GM18951 (cell line): Measurements from ENCODE around the gene PADI4.

Source experiments
- POLR2A ChIP-seq: IDR thresholded peaks from 4 replicates; pipeline ENCODE4 v1.6.1; 2011; ENCODE audit warnings: mild to moderate bottlenecking; ENCODE audit not compliant: insufficient read length, insufficient read depth; ENCODE audit errors: extremely low read depth
- in situ Hi-C: fragments of 300-500 bp; cut with MboI; formaldehyde crosslinking; loops from one replicate; pipeline ENCODE4 v1.12.0; 2022; ENCODE audit warnings: low sequenced_read_pairs, mixed read lengths, inconsistent platforms; ENCODE audit not compliant: unreplicated experiment

PADI4 gene

GRCh38 chr1:17351598-17352324, 43.8 kb downstream of the PADI4 start:
- no peak for TF ChIP-seq POLR2A
- in situ Hi-C loops, result no loop called here

GRCh38 chr1:17352419-17352909, 44.5 kb downstream of the PADI4 start:
- TF ChIP-seq POLR2A, result no peak
- in situ Hi-C loops, result no loop called here

DNA sequence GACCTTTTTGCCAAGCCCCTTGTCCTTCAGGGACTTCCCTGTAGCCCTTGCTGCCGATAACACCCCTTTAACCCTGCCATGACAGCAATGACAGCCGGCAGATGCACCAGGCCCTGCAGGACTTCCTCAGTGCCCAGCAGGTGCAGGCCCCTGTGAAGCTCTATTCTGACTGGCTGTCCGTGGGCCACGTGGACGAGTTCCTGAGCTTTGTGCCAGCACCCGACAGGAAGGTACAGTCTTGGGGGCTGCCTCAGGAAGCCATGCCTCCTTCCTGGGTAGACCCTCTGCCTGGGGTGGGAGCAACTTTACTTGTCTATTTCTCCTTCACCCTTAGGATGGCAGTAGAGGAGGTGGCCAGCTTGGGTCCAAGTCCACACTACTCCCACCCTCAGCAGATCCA, 47.9 kb downstream of the PADI4 start:
- in situ Hi-C loops, result no loop called here
- TF ChIP-seq POLR2A, result no peak

DNA sequence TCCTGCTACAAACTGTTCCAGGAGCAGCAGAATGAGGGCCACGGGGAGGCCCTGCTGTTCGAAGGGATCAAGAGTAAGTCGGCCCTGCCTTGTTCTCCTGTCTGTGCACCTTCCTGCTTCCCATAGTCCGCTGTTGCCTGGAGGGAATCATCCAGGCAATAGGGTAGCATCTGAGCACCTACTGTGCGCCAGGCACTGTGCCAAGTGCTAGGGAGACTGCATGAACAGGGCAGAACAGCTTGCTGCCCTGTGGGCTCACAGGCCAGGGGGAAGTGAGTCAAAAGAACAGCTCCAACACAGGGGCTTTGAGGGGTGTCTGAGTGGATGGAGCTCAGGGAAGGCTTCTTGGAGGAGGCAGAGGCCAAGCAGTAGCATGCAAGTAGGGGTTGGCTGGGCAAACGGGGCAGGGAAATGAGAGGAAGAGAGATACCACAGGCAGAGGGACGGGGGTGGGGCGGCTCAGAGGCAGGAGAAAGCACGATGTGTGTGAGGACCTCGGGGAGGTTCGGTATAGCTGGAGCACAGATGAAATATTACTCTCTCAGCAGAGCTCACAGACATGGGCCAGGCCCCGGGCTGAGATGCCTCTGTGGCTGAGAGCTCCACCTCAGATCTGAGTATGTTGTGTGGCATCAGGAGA, 48.5 kb downstream of the PADI4 start:
- in situ Hi-C loops, result no loop called here
- TF ChIP-seq POLR2A, result no peak

DNA sequence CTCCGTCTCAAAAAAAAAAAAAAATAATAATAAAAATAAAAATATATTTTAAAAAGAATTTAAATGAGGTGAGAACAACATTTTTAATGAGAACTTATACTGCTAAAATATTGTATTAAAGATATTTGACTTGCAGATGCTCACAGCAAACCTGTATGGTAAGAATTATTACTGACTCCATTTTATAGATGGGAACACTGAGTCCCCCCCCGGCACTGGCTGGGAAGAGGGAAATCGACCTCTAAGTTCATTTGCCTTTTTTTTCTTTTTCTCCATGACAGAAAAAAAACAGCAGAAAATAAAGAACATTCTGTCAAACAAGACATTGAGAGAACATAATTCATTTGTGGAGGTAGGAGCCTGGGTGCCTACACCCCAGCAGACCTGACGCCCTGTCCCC, 50.6 kb downstream of the PADI4 start:
- in situ Hi-C loops, result no loop called here
- TF ChIP-seq POLR2A, result no peak

DNA sequence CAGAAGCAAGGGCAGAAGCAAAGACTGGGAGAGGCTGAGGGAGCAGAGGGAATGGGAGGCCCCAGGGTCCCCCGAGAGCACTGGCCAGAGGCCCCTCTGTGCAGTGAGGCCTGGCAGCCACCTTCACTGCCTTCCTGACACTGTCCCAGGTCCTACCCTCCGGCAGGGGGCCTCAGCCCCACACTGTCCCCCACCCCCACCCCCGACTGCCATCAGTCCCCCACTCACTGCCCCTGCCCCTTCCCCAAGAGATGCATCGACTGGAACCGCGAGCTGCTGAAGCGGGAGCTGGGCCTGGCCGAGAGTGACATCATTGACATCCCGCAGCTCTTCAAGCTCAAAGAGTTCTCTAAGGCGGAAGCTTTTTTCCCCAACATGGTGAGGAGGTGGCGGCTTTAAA, 51.0 kb downstream of the PADI4 start:
- TF ChIP-seq POLR2A, result no peak
- in situ Hi-C loops, result no loop called here

DNA sequence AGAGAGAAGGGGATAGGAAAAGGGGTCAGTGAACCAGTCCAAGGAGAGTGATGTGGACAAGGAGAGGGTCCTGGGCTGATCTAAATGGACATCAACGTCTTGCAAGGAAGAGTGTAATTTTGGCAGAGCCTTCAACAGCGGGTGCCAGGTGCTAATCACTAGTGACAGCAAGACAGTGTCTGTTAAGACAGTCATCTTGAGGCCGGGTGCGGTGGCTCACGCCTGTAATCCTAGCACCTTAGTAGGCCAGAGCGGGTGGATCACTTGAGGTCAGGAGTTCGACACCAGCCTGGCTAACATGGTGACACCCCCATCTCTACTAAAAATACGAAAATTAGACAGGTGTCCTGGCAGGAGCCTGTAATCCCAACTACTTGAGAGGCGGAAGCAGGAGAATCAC, 51.8 kb downstream of the PADI4 start:
- in situ Hi-C loops, result no loop called here
- TF ChIP-seq POLR2A, result no peak

DNA sequence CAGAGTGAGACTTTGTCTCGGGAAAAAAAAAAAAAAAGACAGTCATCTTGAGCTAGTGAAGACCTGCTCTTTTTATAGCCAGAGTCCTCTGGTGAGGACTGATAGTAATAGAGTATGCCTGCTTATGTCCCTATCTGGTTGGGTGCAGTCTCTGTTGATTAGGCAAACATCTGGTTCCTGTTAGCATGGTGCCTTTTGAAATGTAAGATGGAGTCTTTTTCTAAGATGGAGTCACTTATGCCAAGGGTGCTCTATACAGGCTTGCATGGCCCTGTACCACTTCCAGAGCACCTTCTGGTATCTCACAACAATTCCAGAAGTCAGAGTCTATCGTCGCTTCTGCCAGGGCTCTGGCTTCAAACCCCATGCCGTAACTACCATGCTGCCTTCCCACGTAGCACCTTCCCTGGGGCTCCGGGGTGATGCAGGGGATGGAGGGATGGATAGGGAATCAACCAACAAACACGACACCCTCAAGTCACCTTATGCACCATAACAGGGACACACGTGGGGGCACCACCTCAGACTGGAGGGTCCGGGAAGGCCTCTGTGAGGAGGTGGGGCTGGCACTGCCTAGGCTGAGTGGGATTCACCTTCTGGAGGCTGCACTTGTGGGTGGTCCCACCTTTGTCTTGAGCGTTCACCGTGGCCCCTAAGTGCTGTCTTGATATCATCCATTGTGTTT, 52.4 kb downstream of the PADI4 start:
- in situ Hi-C loops, result no loop called here
- TF ChIP-seq POLR2A, result no peak

GRCh38 chr1:17361687-17362086, 53.7 kb downstream of the PADI4 start:
- no peak for TF ChIP-seq POLR2A
- in situ Hi-C loops, result no loop called here

GRCh38 chr1:17363351-17363750, 55.4 kb downstream of the PADI4 start:
- TF ChIP-seq POLR2A, result no peak
- in situ Hi-C loops, result no loop called here

- in situ Hi-C loops, result no loop called here
- no peak for TF ChIP-seq POLR2A
These were observed 55.8 kb downstream of the PADI4 start for GRCh38 chr1:17363771-17364170.

- in situ Hi-C loops, result no loop called here
- no peak for TF ChIP-seq POLR2A
These were observed 57.3 kb downstream of the PADI4 start for GRCh38 chr1:17365293-17365692.

GRCh38 chr1:17369466-17369865, 61.5 kb downstream of the PADI4 start:
- TF ChIP-seq POLR2A, result no peak
- in situ Hi-C loops, result no loop called here

- TF ChIP-seq POLR2A, result no peak
- in situ Hi-C loops, result no loop called here
These were observed 62.6 kb downstream of the PADI4 start for GRCh38 chr1:17370618-17371017.
